Body of pancreas (tissue), 4 donors: ENCODE results near the gene C1orf167.

Experiments
- POLR2A ChIP-seq, 3 donors: fragments of 450-650 bp; IDR thresholded peaks; one replicate each; pipeline ENCODE4 v1.6.1; 2016; ENCODE audit warnings: antibody characterized with exemption in 3 of 3, mild to moderate bottlenecking in 2 of 3
- TF ChIP-seq, protein P1 (sequence below), 7 experiments: fragments of 450-650 bp in 4 of 7; fragments of 200-600 bp in 3 of 7; sonication (generic) in 3 of 7; IDR thresholded peaks; one replicate each; pipeline ENCODE4 v1.5.1; 2016 to 2019; ENCODE audit warnings: antibody characterized with exemption in 7 of 7

DNA sequence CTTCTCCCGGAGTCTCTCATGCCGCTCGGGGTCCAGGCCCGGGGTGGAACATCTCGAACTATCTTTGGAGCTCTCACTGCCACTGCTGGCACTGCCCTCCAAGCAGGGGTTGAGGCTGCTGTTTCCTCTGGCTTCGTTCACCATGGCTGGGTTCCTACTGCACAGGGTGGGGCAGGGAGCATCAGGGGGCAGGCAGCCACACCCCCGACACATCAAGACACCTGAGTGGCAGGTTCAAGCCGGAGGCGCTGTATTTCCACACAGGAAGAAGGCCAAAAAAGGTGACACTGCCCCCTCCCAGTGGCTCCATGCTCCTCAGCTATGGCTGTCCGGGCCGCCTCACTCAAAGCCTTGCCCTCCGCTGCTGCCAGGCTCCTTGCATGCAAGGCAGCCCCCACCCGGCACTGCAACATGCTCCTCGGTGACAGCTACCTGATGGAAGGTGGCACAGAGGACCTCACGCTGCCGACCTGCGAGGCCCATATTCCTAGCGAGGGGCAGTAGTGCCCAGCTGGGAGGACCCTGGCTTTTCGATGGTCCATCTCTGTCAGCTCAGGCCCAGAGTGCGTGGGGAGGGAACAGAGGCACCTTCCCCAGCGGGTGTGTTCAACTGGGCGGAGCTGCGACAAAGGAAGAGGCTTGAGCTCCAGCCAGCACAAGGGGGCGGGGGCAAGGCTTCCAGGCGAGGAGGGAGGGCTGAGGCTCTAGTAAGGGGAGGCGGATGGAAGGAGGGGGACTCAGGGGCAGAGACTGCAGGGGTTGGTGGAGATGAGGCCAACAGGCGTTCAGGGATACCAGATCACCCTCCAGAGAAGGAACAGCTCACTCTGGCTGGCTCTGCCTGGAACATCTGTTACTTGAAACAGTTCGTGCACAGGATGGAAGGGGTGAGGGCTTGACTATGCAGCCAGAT lies 41.2 kb downstream of the C1orf167 start:
- peak in 2 of 3 donors; percentile 32 to 53 for TF ChIP-seq POLR2A (IDR thresholded peaks at IDR 0.05)
- TF ChIP-seq, protein P1, sequence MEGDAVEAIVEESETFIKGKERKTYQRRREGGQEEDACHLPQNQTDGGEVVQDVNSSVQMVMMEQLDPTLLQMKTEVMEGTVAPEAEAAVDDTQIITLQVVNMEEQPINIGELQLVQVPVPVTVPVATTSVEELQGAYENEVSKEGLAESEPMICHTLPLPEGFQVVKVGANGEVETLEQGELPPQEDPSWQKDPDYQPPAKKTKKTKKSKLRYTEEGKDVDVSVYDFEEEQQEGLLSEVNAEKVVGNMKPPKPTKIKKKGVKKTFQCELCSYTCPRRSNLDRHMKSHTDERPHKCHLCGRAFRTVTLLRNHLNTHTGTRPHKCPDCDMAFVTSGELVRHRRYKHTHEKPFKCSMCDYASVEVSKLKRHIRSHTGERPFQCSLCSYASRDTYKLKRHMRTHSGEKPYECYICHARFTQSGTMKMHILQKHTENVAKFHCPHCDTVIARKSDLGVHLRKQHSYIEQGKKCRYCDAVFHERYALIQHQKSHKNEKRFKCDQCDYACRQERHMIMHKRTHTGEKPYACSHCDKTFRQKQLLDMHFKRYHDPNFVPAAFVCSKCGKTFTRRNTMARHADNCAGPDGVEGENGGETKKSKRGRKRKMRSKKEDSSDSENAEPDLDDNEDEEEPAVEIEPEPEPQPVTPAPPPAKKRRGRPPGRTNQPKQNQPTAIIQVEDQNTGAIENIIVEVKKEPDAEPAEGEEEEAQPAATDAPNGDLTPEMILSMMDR (IDR thresholded peaks at IDR 0.05): no peak
